NCI-H345 treated with DMSO at 0.1 percent for 48 hours (cell line): ENCODE results near the gene AARS2.
A peak's percentile ranks its signal among the peaks of the same experiment; 100 is the strongest.
"Not testable (repeated sequence)": the region's sequence is repeated elsewhere in the genome, so short reads cannot be mapped to it uniquely, and the experiment has no call there.

Source experiments
- DNase-seq: peaks from one replicate; lab custom pipeline; 2025; ENCODE audit not compliant: unreplicated experiment; lab: John Stamatoyannopoulos, UW

Gene AARS2

GRCh38 chr6:44312901-44313788 is at the start of gene AARS2:
Gene AARS2 (minus strand): TSS chr6:44313347. CDS start chr6:44313323, 24 bp downstream.
- DNase-seq = peak; percentile 80

GRCh38 chr6:44361947-44362346 is 48.8 kb upstream of the AARS2 start:
- DNase-seq = no peak

- DNase-seq = no peak
These were observed 46.8 kb upstream of the AARS2 start for GRCh38 chr6:44359973-44360372.

GRCh38 chr6:44356487-44356886 is 43.3 kb upstream of the AARS2 start:
- DNase-seq = no peak

- no peak for DNase-seq
These were observed 42.5 kb upstream of the AARS2 start for GRCh38 chr6:44355640-44356039.

- DNase-seq = no peak
These were observed 40.2 kb upstream of the AARS2 start for GRCh38 chr6:44353336-44353735.

GRCh38 chr6:44352259-44352658 is 39.1 kb upstream of the AARS2 start:
- DNase-seq = no peak

GRCh38 chr6:44350650-44350994 is 37.5 kb upstream of the AARS2 start:
- not testable (repeated sequence) for DNase-seq

- no peak for DNase-seq
These were observed 36.9 kb upstream of the AARS2 start for GRCh38 chr6:44349904-44350649.

GRCh38 chr6:44346818-44347217 is 33.7 kb upstream of the AARS2 start:
- not testable (repeated sequence) for DNase-seq

- DNase-seq = no peak
These were observed 29.3 kb upstream of the AARS2 start, which contains the start of gene SPATS1 for GRCh38 chr6:44342489-44342888. Gene SPATS1 (plus strand): TSS chr6:44342650. CDS start chr6:44343096, 446 bp downstream.

GRCh38 chr6:44342052-44342451 is 28.9 kb upstream of the AARS2 start:
- no peak for DNase-seq

GRCh38 chr6:44341095-44341890 is 28.1 kb upstream of the AARS2 start:
- DNase-seq = no peak

GRCh38 chr6:44339763-44340625 is 26.8 kb upstream of the AARS2 start:
- no peak for DNase-seq

- DNase-seq = no peak
These were observed 26.2 kb upstream of the AARS2 start for GRCh38 chr6:44339301-44339700.

- DNase-seq = peak; percentile 27
These were observed 25.3 kb upstream of the AARS2 start for GRCh38 chr6:44338228-44339122.

GRCh38 chr6:44335631-44336030 is 22.5 kb upstream of the AARS2 start:
- DNase-seq = no peak

GRCh38 chr6:44333942-44334341 is 20.8 kb upstream of the AARS2 start:
- no peak for DNase-seq

- DNase-seq = no peak
These were observed 20.2 kb upstream of the AARS2 start for GRCh38 chr6:44333273-44333919.
